A673 (cell line): ENCODE results near the gene CDADC1. TPM values are rescaled to one million over a fixed set of nuclear protein-coding genes. Genes with fewer than 3 reads are reported as not detected.

Source experiments
- BruUV-seq: library from RNA; stranded (reverse); fragments of 400-500 nt; replicated peaks from 2 replicates; lab custom pipeline; 2021; lab: Mats Ljungman, UMichigan
- CTCF ChIA-PET: fragments of 300-600 bp; sonication (Branson Sonifier 250); formaldehyde crosslinking; loops from one replicate; lab custom pipeline; 2022; ENCODE audit warnings: antibody characterized with exemption; lab: Charles Lee
- POLR2A ChIA-PET: fragments of 300-600 bp; sonication (Branson Sonifier 250); formaldehyde crosslinking; loops from one replicate; lab custom pipeline; 2022; ENCODE audit warnings: antibody characterized with exemption; ENCODE audit not compliant: low non-redundant PET; lab: Charles Lee
- DNase-seq: peaks from one replicate; pipeline ENCODE4 v3.0.0-alpha.2; 2015; ENCODE audit warnings: low spot score
- H3K27ac ChIP-seq: fragments of 200-600 bp; sonication (generic); 2 replicates; pipeline ENCODE4 v1.5.1; 2016; ENCODE audit warnings: mixed run types, low read depth, mild to moderate bottlenecking, mixed read lengths, antibody characterized with exemption, low read length; ENCODE audit not compliant: poor library complexity, severe bottlenecking
- H3K27me3 ChIP-seq: fragments of 200-600 bp; sonication (generic); replicated peaks from 2 replicates; pipeline ENCODE4 v1.6.1; 2017; ENCODE audit warnings: mixed run types, low read depth, mild to moderate bottlenecking, mixed read lengths, antibody characterized with exemption, low read length; ENCODE audit not compliant: insufficient read depth, poor library complexity
- H3K36me3 ChIP-seq: fragments of 200-600 bp; sonication (generic); 2 replicates; pipeline ENCODE4 v1.6.1; 2016; ENCODE audit warnings: mixed run types, mild to moderate bottlenecking, mixed read lengths, antibody characterized with exemption, low read length; ENCODE audit not compliant: insufficient read depth, poor library complexity, severe bottlenecking
- H3K4me1 ChIP-seq: fragments of 200-600 bp; sonication (generic); 2 replicates; pipeline ENCODE4 v1.6.1; 2017; ENCODE audit warnings: mixed run types, mild to moderate bottlenecking, mixed read lengths, antibody characterized with exemption, low read length; ENCODE audit not compliant: insufficient read depth, poor library complexity, severe bottlenecking
- H3K4me3 ChIP-seq: fragments of 200-600 bp; sonication (generic); 2 replicates; pipeline ENCODE4 v1.5.1; 2016; ENCODE audit warnings: low read depth, mixed run types, mild to moderate bottlenecking, mixed read lengths, low read length; ENCODE audit not compliant: poor library complexity, severe bottlenecking
- H3K9me3 ChIP-seq: fragments of 200-600 bp; sonication (generic); 2 replicates; pipeline ENCODE4 v1.6.1; 2016; ENCODE audit warnings: mixed run types, low read depth, mild to moderate bottlenecking, mixed read lengths, antibody characterized with exemption, low read length; ENCODE audit not compliant: poor library complexity, severe bottlenecking
- EZH2 ChIP-seq: fragments of 200-600 bp; sonication (generic); IDR thresholded peaks from 2 replicates; pipeline ENCODE4 v1.6.1; 2017; ENCODE audit warnings: borderline replicate concordance, low read depth, mild to moderate bottlenecking, mixed read lengths, antibody characterized with exemption, low read length; ENCODE audit not compliant: poor library complexity, severe bottlenecking
- intact Hi-C: fragments of 100-400 bp; cut with micrococcal nuclease; formaldehyde crosslinking; loops from one replicate; pipeline ENCODE4 v1.10.0; 2022; ENCODE audit not compliant: unreplicated experiment
- total RNA-seq: library from RNA; stranded (reverse); gene quantifications from 2 replicates; pipeline ENCODE4 v1.2.3, GENCODE V29; 2021
- TF ChIP-seq, protein P1 (sequence below): fragments of 300-800, 200-600 bp; sonication (generic); conservative IDR thresholded peaks from 2 replicates; pipeline ENCODE4 v1.5.1; 2017; ENCODE audit warnings: low read depth, mild to moderate bottlenecking, antibody characterized with exemption, low read length, moderate library complexity, mixed read lengths

CDADC1 gene
- total RNA-seq, 1 experiment from 2014 or later: 19.2 TPM

DNA sequence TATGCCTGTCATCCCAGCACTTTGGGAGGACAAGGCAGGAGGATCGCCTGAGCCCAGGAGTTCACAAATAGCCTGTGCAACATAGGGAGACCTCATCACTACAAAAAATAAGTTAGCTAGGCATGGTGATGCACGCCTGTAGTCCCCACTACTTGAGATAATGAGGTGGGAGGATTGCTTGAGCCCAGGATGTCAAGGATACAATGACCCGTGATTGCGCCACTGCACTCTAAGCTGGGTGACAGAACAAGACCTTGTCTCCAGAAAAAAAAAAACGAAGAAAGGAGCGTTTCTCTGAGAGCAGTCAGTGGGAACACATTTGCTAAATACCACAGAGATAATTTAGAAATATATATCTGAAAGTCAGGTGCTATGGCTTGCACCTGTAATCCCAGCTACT, 11.9 kb downstream of the CDADC1 start:
- Histone ChIP-seq H3K4me1 (no peaks in the 10 kb centered on the region), H3K36me3 (peaks cover 12% of the 10 kb centered on the region), H3K27me3 (no peaks in the 10 kb centered on the region), H3K27ac (no peak overlapping the region), H3K9me3 (no peaks in the 10 kb centered on the region), H3K4me3 (no peak overlapping the region)
- POLR2A ChIA-PET: no interaction called here
- no peak for TF ChIP-seq EZH2
- TF ChIP-seq, protein P1, sequence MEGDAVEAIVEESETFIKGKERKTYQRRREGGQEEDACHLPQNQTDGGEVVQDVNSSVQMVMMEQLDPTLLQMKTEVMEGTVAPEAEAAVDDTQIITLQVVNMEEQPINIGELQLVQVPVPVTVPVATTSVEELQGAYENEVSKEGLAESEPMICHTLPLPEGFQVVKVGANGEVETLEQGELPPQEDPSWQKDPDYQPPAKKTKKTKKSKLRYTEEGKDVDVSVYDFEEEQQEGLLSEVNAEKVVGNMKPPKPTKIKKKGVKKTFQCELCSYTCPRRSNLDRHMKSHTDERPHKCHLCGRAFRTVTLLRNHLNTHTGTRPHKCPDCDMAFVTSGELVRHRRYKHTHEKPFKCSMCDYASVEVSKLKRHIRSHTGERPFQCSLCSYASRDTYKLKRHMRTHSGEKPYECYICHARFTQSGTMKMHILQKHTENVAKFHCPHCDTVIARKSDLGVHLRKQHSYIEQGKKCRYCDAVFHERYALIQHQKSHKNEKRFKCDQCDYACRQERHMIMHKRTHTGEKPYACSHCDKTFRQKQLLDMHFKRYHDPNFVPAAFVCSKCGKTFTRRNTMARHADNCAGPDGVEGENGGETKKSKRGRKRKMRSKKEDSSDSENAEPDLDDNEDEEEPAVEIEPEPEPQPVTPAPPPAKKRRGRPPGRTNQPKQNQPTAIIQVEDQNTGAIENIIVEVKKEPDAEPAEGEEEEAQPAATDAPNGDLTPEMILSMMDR: no peak
- no TSS peak for BruUV-seq
- intact Hi-C loops: no loop called here
- CTCF ChIA-PET: interaction anchor here (0.5 kb wide), 1 partner anchor 797 kb away, joined by 3 read pairs; no protein-coding TSS in a partner anchor
- no peak for DNase-seq

DNA sequence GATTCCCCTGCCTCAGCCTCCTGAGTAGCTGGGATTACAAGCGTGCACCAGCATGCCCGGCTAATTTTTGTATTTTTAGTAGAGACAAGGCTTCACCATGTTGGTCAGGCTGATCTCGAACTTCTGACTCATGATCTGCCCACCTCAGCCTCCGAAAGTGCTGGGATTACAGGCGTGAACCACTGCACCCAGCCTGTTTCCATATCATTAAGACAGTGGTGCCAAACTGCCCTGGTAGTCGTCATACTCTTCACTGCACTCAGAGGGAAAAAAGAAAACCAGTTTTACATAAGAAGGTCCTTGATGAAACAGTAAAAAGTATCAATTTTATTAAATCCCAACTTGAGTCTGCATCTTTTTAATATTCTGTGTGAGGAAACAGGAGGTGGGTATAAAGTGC, 14.9 kb downstream of the CDADC1 start:
- Histone ChIP-seq H3K9me3 (no peaks in the 10 kb centered on the region), H3K4me3 (no peak overlapping the region), H3K36me3 (no peaks in the 10 kb centered on the region), H3K27me3 (no peaks in the 10 kb centered on the region), H3K4me1 (no peaks in the 10 kb centered on the region), H3K27ac (no peak overlapping the region)
- ChIA-PET POLR2A (no interaction called here), CTCF (no interaction called here)
- no peak for TF ChIP-seq EZH2
- TF ChIP-seq, protein P1: no peak
- BruUV-seq: no TSS peak
- DNase-seq: no peak
- intact Hi-C loops: no loop called here

DNA sequence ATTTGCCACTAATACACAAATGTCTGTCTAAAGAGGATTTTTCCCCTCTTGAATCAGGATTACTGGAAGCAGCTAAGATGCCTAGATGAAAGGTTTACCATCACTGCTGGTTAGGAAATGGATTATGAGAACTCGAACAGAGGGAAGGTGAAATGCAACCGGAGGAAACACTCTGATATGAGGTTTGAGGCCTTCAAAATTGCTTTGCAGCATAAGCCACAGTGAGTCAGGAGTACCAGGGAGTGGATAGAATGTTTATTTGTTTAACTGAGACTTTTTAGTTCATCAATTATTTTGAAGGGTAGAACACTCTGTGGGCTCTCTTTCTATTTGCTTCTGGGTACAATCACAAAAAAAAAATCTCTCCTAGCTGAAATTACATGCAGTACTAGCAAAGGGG, 18.1 kb downstream of the CDADC1 start:
- no TSS peak for BruUV-seq
- Histone ChIP-seq H3K4me3 (no peak overlapping the region), H3K4me1 (no peaks in the 10 kb centered on the region), H3K36me3 (peaks cover 3% of the 10 kb centered on the region), H3K9me3 (no peaks in the 10 kb centered on the region), H3K27me3 (no peaks in the 10 kb centered on the region), H3K27ac (no peak overlapping the region)
- no peak for DNase-seq
- no peak for TF ChIP-seq EZH2
- TF ChIP-seq, protein P1: no peak
- ChIA-PET CTCF (no interaction called here), POLR2A (no interaction called here)
- intact Hi-C loops: no loop called here
